ENCODE data around the gene CYTH4. TPM values are rescaled to one million over a fixed set of nuclear protein-coding genes. Genes with fewer than 3 reads are reported as not detected.

The CYTH4 gene
- polyA plus RNA-seq, 1 donor (not counting 4 experiments of a cell fraction or from before 2014, with no cell fraction given), result 0.05 TPM

- no peaks in the 10 kb centered on the region for H3K9me1 ChIP-seq (ENCODE audit: control insufficient read depth, extremely low read depth, insufficient read depth, low read length)
- H3K4me1 ChIP-seq (ENCODE audit: control insufficient read depth, extremely low read depth, insufficient read depth, low read length), result peaks cover 52% of the 10 kb centered on the region
- no peaks in the 10 kb centered on the region for H3K9me3 ChIP-seq (ENCODE audit: control insufficient read depth, low read depth, low read length)
- no peak for TF ChIP-seq CTCF (optimal IDR thresholded peaks at IDR 0.05 in 1 of 3, IDR thresholded peaks at IDR 0.05 in 1 of 3, conservative IDR thresholded peaks at IDR 0.05 in 1 of 3; ENCODE audit: extremely low read depth in 1 of 3, insufficient read depth in 2 of 3, low read length in 3 of 3)
- no peak for TF ChIP-seq EZH2 (IDR thresholded peaks at IDR 0.05; ENCODE audit: low read length)
- H3K4me3 ChIP-seq (ENCODE audit: control insufficient read depth in 2 of 3, extremely low read depth in 1 of 3, insufficient read depth in 2 of 3, low read depth in 1 of 3, low read length in 3 of 3), result no peak overlapping the region
- H3K79me2 ChIP-seq (ENCODE audit: control insufficient read depth, insufficient read depth, low read length), result no peaks in the 10 kb centered on the region
- FAIRE-seq, result no peak
- no peak overlapping the region for H3K4me2 ChIP-seq (ENCODE audit: control insufficient read depth, extremely low read depth, insufficient read depth, low read depth, low read length)
- H3K9ac ChIP-seq (ENCODE audit: control insufficient read depth, extremely low read depth, insufficient read depth, low read length), result no peak overlapping the region
- dilution Hi-C loops (cut with MboI; ENCODE audit: extremely low pct_ligation_motif_present, low sequenced_read_pairs), result no loop called here
- no peak for DNase-seq (ENCODE audit: low read depth, low spot score)
- H3K27me3 ChIP-seq (ENCODE audit: control insufficient read depth, extremely low read depth, insufficient read depth, low read length), result peaks cover 5% of the 10 kb centered on the region
- H3K27ac ChIP-seq (ENCODE audit: control insufficient read depth, insufficient read depth, low read length), result no peak overlapping the region
- no peaks in the 10 kb centered on the region for H3K36me3 ChIP-seq (ENCODE audit: control insufficient read depth in 2 of 2, extremely low read depth in 1 of 2, insufficient read depth in 2 of 2, low read length in 2 of 2)
- H4K20me1 ChIP-seq (ENCODE audit: control insufficient read depth, extremely low read depth, insufficient read depth, low read length), result no peaks in the 10 kb centered on the region
- no peak overlapping the region for H2AFZ ChIP-seq (ENCODE audit: control insufficient read depth, low read length)
These were observed 24.1 kb upstream of the CYTH4 start for GRCh38 chr22:37258005-37258752.

GRCh38 chr22:37258753-37259401 is 23.4 kb upstream of the CYTH4 start:
- no peak for DNase-seq (ENCODE audit: low read depth, low spot score)
- no peak overlapping the region for H3K9ac ChIP-seq (ENCODE audit: control insufficient read depth, extremely low read depth, insufficient read depth, low read length)
- no peak for FAIRE-seq
- no peak for TF ChIP-seq EZH2 (IDR thresholded peaks at IDR 0.05; ENCODE audit: low read length)
- TF ChIP-seq CTCF (optimal IDR thresholded peaks at IDR 0.05 in 1 of 3, IDR thresholded peaks at IDR 0.05 in 1 of 3, conservative IDR thresholded peaks at IDR 0.05 in 1 of 3; ENCODE audit: extremely low read depth in 1 of 3, insufficient read depth in 2 of 3, low read length in 3 of 3), result no peak
- no peaks in the 10 kb centered on the region for H3K79me2 ChIP-seq (ENCODE audit: control insufficient read depth, insufficient read depth, low read length)
- peaks cover under 1% of the 10 kb centered on the region for H3K9me3 ChIP-seq (ENCODE audit: control insufficient read depth, low read depth, low read length)
- no peak overlapping the region for H3K27ac ChIP-seq (ENCODE audit: control insufficient read depth, insufficient read depth, low read length)
- dilution Hi-C loops (cut with MboI; ENCODE audit: extremely low pct_ligation_motif_present, low sequenced_read_pairs), result no loop called here
- H3K9me1 ChIP-seq (ENCODE audit: control insufficient read depth, extremely low read depth, insufficient read depth, low read length), result no peaks in the 10 kb centered on the region
- H3K4me1 ChIP-seq (ENCODE audit: control insufficient read depth, extremely low read depth, insufficient read depth, low read length), result peaks cover 45% of the 10 kb centered on the region
- H4K20me1 ChIP-seq (ENCODE audit: control insufficient read depth, extremely low read depth, insufficient read depth, low read length), result no peaks in the 10 kb centered on the region
- H3K36me3 ChIP-seq (ENCODE audit: control insufficient read depth in 2 of 2, extremely low read depth in 1 of 2, insufficient read depth in 2 of 2, low read length in 2 of 2), result no peaks in the 10 kb centered on the region
- H3K4me2 ChIP-seq (ENCODE audit: control insufficient read depth, extremely low read depth, insufficient read depth, low read depth, low read length), result peak overlapping the region; percentile 75
- peaks cover 5% of the 10 kb centered on the region for H3K27me3 ChIP-seq (ENCODE audit: control insufficient read depth, extremely low read depth, insufficient read depth, low read length)
- no peak overlapping the region for H3K4me3 ChIP-seq (ENCODE audit: control insufficient read depth in 2 of 3, extremely low read depth in 1 of 3, insufficient read depth in 2 of 3, low read depth in 1 of 3, low read length in 3 of 3)
- no peak overlapping the region for H2AFZ ChIP-seq (ENCODE audit: control insufficient read depth, low read length)
